OCI-LY1 (cell line): Measurements from ENCODE around the gene GARRE1.
A peak's percentile ranks its signal among the peaks of the same experiment; 100 is the strongest.
"Not testable (repeated sequence)": the region's sequence is repeated elsewhere in the genome, so short reads cannot be mapped to it uniquely, and the experiment has no call there.

Source experiments
- H2AFZ ChIP-seq: fragments of 200-600 bp; sonication (generic), shearing (Covaris generic); 2 replicates; pipeline ENCODE4 v1.6.0; 2014; ENCODE audit warnings: antibody characterized with exemption, mild to moderate bottlenecking, low read length
- H3F3A ChIP-seq: fragments of 200-600 bp; sonication (generic), shearing (Covaris generic); 2 replicates; pipeline ENCODE4 v1.6.0; 2014; ENCODE audit warnings: mild to moderate bottlenecking, antibody characterized with exemption, low read length, moderate library complexity; ENCODE audit not compliant: insufficient read depth
- H3K27ac ChIP-seq: fragments of 200-600 bp; sonication (generic); 2 replicates; pipeline ENCODE4 v1.5.1; 2014; ENCODE audit warnings: low read length, mixed run types, mild to moderate bottlenecking, low read depth; ENCODE audit not compliant: poor library complexity, severe bottlenecking
- H3K27me3 ChIP-seq: fragments of 200-600 bp; sonication (generic); 2 replicates; pipeline ENCODE4 v1.6.0; 2014; ENCODE audit warnings: antibody characterized with exemption, mild to moderate bottlenecking, low read length, moderate library complexity; ENCODE audit not compliant: insufficient read depth
- H3K36me3 ChIP-seq: fragments of 200-600 bp; sonication (generic); 2 replicates; pipeline ENCODE4 v1.6.1; 2014; ENCODE audit warnings: mild to moderate bottlenecking, antibody characterized with exemption, low read length, moderate library complexity, mixed read lengths; ENCODE audit not compliant: insufficient read depth
- H3K4me1 ChIP-seq: fragments of 200-600 bp; sonication (generic); 2 replicates; pipeline ENCODE4 v1.5.1; 2014; ENCODE audit warnings: mild to moderate bottlenecking, low read length, moderate library complexity; ENCODE audit not compliant: insufficient read depth, severe bottlenecking
- H3K4me2 ChIP-seq: fragments of 200-600 bp; sonication (generic), shearing (Covaris generic); 2 replicates; pipeline ENCODE4 v1.6.1; 2014; ENCODE audit warnings: low read length
- H3K4me3 ChIP-seq: fragments of 200-600 bp; sonication (generic); 2 replicates; pipeline ENCODE4 v1.5.1; 2014; ENCODE audit warnings: low read length, low read depth, mild to moderate bottlenecking, mixed read lengths; ENCODE audit not compliant: poor library complexity, severe bottlenecking
- H3K79me2 ChIP-seq: fragments of 200-600 bp; shearing (Covaris generic); 2 replicates; pipeline ENCODE4 v1.6.1; 2016; ENCODE audit warnings: mixed run types, low read length, mixed read lengths; ENCODE audit not compliant: insufficient read depth
- H3K9ac ChIP-seq: fragments of 200-600 bp; sonication (generic), shearing (Covaris generic); 2 replicates; pipeline ENCODE4 v1.6.1; 2014; ENCODE audit warnings: mild to moderate bottlenecking, low read length, mixed read lengths
- H3K9me2 ChIP-seq: fragments of 200-600 bp; sonication (generic), shearing (Covaris generic); 2 replicates; pipeline ENCODE4 v1.6.1; 2014; ENCODE audit warnings: low read depth, mild to moderate bottlenecking, low read length, mixed read lengths
- H3K9me3 ChIP-seq: fragments of 200-600 bp; shearing (Covaris generic); 2 replicates; pipeline ENCODE4 v1.6.1; 2014; ENCODE audit warnings: low read length, mixed read lengths
- H4K20me1 ChIP-seq: fragments of 200-600 bp; sonication (generic), shearing (Covaris generic); 2 replicates; pipeline ENCODE4 v1.6.0; 2016; ENCODE audit warnings: mild to moderate bottlenecking, low read length; ENCODE audit not compliant: insufficient read depth
- EZH2 ChIP-seq: fragments of 200-600 bp; sonication (generic), shearing (Covaris generic); IDR thresholded peaks from 2 replicates; pipeline ENCODE4 v1.8.0; 2017; ENCODE audit warnings: borderline replicate concordance, mixed run types, mild to moderate bottlenecking, antibody characterized with exemption, low read length, moderate library complexity, mixed read lengths
- TF ChIP-seq, protein P1 (sequence below): fragments of 200-600 bp; sonication (generic), shearing (Covaris generic); IDR thresholded peaks from 2 replicates; pipeline ENCODE4 v1.5.1; 2017; ENCODE audit warnings: mild to moderate bottlenecking, antibody characterized with exemption, low read length, moderate library complexity, mixed read lengths

Gene GARRE1

DNA sequence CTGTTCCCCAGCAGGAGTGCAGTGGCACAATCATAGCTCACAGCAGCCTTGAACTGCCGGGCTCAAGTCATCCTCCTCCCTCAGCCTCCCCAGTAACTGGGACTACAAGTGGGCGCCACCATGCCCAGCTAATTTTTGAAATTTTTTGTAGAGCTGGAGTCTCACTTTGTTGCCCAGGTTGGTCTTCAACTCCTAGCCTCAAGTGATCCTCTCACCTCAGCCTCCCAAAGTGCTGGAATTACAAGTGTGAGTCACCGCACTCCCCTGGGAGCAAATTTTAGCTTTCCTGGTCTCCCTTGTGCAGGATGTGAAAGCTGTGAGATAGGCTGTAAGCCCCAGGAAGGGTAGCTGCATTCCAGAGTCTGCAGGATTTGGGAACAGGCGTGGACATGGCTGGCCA lies 5.4 kb upstream of the GARRE1 start:
- no peak overlapping the region for H3K27ac ChIP-seq
- H3K4me3 ChIP-seq, result no peak overlapping the region
- no peaks in the 10 kb centered on the region for H4K20me1 ChIP-seq
- TF ChIP-seq, protein P1, sequence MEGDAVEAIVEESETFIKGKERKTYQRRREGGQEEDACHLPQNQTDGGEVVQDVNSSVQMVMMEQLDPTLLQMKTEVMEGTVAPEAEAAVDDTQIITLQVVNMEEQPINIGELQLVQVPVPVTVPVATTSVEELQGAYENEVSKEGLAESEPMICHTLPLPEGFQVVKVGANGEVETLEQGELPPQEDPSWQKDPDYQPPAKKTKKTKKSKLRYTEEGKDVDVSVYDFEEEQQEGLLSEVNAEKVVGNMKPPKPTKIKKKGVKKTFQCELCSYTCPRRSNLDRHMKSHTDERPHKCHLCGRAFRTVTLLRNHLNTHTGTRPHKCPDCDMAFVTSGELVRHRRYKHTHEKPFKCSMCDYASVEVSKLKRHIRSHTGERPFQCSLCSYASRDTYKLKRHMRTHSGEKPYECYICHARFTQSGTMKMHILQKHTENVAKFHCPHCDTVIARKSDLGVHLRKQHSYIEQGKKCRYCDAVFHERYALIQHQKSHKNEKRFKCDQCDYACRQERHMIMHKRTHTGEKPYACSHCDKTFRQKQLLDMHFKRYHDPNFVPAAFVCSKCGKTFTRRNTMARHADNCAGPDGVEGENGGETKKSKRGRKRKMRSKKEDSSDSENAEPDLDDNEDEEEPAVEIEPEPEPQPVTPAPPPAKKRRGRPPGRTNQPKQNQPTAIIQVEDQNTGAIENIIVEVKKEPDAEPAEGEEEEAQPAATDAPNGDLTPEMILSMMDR, result no peak
- TF ChIP-seq EZH2, result no peak
- H3K36me3 ChIP-seq, result no peaks in the 10 kb centered on the region
- no peak overlapping the region for H3K4me2 ChIP-seq
- H3K9me2 ChIP-seq, result no peaks in the 10 kb centered on the region
- H3K4me1 ChIP-seq, result peaks cover 6% of the 10 kb centered on the region
- no peaks in the 10 kb centered on the region for H3K79me2 ChIP-seq
- no peak overlapping the region for H3K9ac ChIP-seq
- H2AFZ ChIP-seq, result no peak overlapping the region
- no peaks in the 10 kb centered on the region for H3F3A ChIP-seq
- H3K27me3 ChIP-seq, result no peaks in the 10 kb centered on the region
- no peaks in the 10 kb centered on the region for H3K9me3 ChIP-seq

DNA sequence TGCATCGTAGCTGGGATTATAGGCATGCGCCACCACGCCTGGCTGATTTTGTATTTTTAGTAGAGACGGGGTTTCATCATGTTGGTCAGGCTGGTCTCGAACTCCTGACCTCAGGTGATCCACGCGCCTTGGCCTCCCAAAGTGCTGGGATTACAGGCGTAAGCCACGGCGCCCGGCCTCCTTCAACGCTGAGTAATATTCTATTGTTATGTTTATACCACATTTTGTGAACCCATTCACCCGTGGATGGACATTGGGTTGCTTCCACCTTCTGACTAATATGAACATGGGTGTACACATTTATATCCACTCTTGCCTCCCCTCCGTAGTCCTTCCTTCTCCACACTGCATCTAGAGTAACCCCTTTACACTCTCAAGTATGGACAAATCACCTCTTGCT lies 1.2 kb upstream of the GARRE1 start:
- H3K27me3 ChIP-seq, H3K79me2 ChIP-seq, H3F3A ChIP-seq, H3K4me3 ChIP-seq, H3K9me3 ChIP-seq, H3K4me2 ChIP-seq, H3K9me2 ChIP-seq, H3K9ac ChIP-seq, H3K27ac ChIP-seq, H4K20me1 ChIP-seq, H2AFZ ChIP-seq, H3K36me3 ChIP-seq: not testable (repeated sequence)
- peaks cover 14% of the 10 kb centered on the region for H3K4me1 ChIP-seq

DNA sequence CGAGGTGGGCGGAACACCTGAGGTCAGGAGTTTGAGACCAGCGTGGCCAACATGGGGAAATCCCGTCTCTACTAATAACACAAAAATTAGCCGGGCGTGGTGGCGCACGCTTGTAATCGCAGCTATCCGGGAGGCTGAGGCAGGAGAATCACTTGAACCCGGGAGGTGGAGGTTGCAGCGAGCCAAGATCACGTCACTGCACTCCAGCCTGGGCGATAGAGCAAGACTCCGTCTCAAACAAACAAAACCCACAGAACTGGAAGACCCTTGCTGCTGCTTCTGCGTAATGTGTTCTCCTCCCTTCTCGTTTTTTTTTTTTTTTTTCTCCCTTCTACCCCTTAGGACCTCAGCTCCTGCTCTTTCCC lies 691 bp upstream of the GARRE1 start:
- not testable (repeated sequence) for H3K27ac ChIP-seq, H4K20me1 ChIP-seq, H3K9me2 ChIP-seq, H3K27me3 ChIP-seq, H3K79me2 ChIP-seq, H3K36me3 ChIP-seq, H3K9me3 ChIP-seq, H3F3A ChIP-seq
- Histone ChIP-seq H3K4me2 (peak overlapping the region; percentile 100), H3K4me3 (peak overlapping the region; percentile 97), H3K9ac (peak overlapping the region; percentile 98), H3K4me1 (peaks cover 14% of the 10 kb centered on the region), H2AFZ (peak overlapping the region; percentile 98; the same call in 1 of the 2 replicates)

DNA sequence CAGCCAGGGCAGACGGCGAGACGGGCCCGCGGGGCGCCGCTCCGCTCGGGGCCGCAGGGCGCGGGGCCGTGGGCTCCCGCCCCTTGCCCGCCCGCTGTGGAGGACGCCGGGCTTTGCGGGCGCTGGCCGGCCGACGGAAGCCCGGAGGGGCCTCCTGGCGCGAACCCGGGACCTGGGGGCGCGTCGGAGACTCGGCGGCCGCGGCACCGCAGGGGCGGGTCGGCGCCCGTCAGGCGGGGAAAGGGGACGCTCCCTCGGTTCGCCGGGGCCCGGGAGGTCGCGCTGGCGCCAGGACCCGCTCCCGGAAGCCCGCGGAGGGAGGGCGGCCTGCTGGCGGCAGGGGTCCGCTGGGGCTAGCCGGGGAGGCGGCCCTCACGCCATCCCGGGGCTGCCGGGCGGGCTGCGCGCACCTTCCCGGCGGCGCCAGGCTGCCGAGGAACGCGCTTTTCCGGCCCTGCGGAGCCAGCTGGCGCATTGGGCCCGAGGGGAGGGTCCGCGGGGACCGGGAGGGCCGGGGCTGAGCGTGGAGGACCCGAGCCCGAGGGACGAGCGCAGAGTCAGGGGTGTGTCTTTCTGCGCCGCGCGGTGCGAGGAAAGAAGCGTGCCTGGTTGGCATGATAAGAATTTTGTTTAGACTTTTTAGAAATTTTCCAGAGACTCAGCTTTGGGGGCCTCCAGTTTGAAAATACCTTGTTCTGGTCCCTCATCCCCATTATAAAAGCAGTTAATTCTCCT lies 511 bp downstream of the GARRE1 start:
- Histone ChIP-seq H3K4me2 (peak overlapping the region; percentile 96), H3K27ac (no peak overlapping the region), H2AFZ (no peak overlapping the region), H3K79me2 (no peaks in the 10 kb centered on the region), H3K9ac (peak overlapping the region; percentile 67), H3K27me3 (no peaks in the 10 kb centered on the region), H3F3A (0 out of 2 replicates have a peak, but pooled peaks cover 3% of the 10 kb centered on the region), H3K4me1 (peaks cover 14% of the 10 kb centered on the region), H3K9me3 (no peaks in the 10 kb centered on the region), H4K20me1 (no peaks in the 10 kb centered on the region), H3K9me2 (no peaks in the 10 kb centered on the region), H3K36me3 (no peaks in the 10 kb centered on the region), H3K4me3 (peak overlapping the region; percentile 77)
- no peak for TF ChIP-seq EZH2
- TF ChIP-seq, protein P1, result no peak
